NCI-H1930 (cell line): ENCODE data around the gene RPL18.
A peak's percentile ranks its signal among the peaks of the same experiment; 100 is the strongest.
"Not testable (repeated sequence)": the region's sequence is repeated elsewhere in the genome, so short reads cannot be mapped to it uniquely, and the experiment has no call there.

Experiments
- DNase-seq, 2 experiments: peaks; one replicate each; lab custom pipeline; 2025; lab: John Stamatoyannopoulos, UW

RPL18 gene

GRCh38 chr19:48588670-48589401 is 30.1 kb downstream of the RPL18 start:
- DNase-seq, result peak; percentile 81 to 92

GRCh38 chr19:48587387-48587786 is 31.6 kb downstream of the RPL18 start:
- DNase-seq, result no peak

GRCh38 chr19:48582168-48582567 is 36.8 kb downstream of the RPL18 start:
- no peak for DNase-seq

- DNase-seq, result no peak
Observed at GRCh38 chr19:48578891-48579290, 40.1 kb downstream of the RPL18 start.

- not testable (repeated sequence) for DNase-seq
Observed at GRCh38 chr19:48577908-48578307, 41.1 kb downstream of the RPL18 start.

- no peak for DNase-seq
Observed at GRCh38 chr19:48575931-48576622, 42.9 kb downstream of the RPL18 start.

- DNase-seq, result no peak
Observed at GRCh38 chr19:48573163-48573505, 45.8 kb downstream of the RPL18 start.

- DNase-seq, result no peak
Observed at GRCh38 chr19:48571378-48572162, 47.4 kb downstream of the RPL18 start.

- DNase-seq, result no peak
Observed at GRCh38 chr19:48569814-48570213, 49.2 kb downstream of the RPL18 start.

GRCh38 chr19:48568345-48568886 is 50.6 kb downstream of the RPL18 start:
- no peak for DNase-seq
